Stimulated activated CD8-positive, alpha-beta memory T cell treated with anti-CD3 and anti-CD28 coated beads, Interleukin-12 subunit alpha, Interleukin-12 subunit beta, amount 100 ng/mL, for 24 hours (primary cell): ENCODE results near the gene SDHAF4.
"Not testable (repeated sequence)": the region's sequence is repeated elsewhere in the genome, so short reads cannot be mapped to it uniquely, and the experiment has no call there.

Source experiments
- DNase-seq: peaks from one replicate; pipeline ENCODE4 v3.0.0-alpha.2; 2020; ENCODE audit errors: extremely low read depth

The SDHAF4 gene

DNA sequence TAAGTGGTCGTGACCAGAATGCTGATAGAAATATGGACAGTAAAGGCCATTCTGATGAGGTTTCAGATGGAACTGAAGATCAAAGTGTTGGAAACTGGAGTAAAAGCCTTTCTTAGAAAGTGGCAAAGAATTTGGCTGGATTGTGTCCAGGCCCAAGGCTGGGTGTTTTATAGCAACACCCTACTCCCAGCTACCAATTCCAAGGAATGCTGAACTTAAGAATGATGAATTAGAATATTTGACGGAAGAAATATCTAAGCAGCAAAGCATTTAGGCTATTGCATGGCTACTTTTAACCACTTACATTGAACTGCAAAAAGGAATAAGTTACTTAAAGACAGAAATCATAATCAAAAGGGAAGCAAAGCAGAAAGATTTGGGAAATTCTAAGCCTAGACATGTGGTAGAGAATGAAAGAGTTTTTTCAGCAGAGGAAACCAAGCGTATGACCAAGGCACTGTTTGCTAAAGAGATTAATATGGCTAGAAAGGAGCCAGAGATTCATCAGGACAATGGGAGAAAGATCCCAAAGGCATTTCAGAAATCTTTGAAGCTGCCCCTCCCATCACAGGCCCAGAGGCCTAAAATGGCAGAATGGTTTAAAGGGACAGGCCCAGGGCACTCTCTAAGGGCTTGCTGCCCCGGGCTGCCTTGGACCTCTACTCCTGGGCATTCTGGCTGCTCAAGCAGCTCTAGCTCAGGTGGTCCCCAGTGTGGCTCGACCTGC lies 25.8 kb downstream of the SDHAF4 start:
- no peak for DNase-seq

GRCh38 chr6:70593118-70593486 lies 26.4 kb downstream of the SDHAF4 start:
- DNase-seq = no peak

GRCh38 chr6:70599187-70599586 lies 32.5 kb downstream of the SDHAF4 start:
- no peak for DNase-seq

- no peak for DNase-seq
Measured at GRCh38 chr6:70601014-70601413, 34.3 kb downstream of the SDHAF4 start.

GRCh38 chr6:70604254-70604653 lies 37.5 kb downstream of the SDHAF4 start:
- DNase-seq = no peak

DNA sequence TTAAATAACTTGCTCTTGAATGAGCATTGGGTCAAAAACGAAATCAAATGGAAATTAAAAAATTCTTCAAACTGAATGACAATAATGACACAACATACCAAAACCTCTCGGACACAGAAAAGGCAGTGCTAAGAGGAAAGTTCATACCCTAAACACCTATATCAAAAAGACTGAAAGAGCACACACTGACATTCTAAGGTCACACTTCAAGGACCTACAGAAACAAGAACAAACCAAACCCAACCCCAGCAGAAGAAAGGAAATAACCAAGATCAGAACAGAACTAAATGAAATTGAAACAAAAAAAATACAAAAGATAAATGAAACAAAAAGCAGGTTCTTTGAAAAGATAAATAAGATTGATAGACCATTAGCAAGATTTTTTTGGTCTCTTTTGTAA lies 40.6 kb downstream of the SDHAF4 start:
- not testable (repeated sequence) for DNase-seq

DNA sequence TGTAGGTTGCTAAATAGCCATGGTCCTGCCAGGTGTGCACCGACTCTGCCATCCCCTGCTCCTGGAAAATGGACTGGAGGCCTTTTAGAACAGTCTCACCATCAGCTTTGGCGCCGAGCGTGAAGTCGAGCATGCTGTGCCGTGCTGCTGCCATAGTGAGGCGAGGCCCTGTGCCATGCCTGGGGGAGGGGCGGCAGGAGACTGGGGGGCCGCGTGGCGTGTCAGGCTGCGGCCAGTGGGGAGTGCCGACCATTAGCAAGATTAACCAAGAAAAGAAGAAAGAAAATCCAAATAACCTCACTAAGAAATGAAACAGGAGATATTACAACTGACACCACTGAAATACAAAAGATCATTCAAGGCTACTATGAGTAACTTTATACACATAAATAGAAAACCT lies 42.5 kb downstream of the SDHAF4 start:
- DNase-seq = not testable (repeated sequence)

DNA sequence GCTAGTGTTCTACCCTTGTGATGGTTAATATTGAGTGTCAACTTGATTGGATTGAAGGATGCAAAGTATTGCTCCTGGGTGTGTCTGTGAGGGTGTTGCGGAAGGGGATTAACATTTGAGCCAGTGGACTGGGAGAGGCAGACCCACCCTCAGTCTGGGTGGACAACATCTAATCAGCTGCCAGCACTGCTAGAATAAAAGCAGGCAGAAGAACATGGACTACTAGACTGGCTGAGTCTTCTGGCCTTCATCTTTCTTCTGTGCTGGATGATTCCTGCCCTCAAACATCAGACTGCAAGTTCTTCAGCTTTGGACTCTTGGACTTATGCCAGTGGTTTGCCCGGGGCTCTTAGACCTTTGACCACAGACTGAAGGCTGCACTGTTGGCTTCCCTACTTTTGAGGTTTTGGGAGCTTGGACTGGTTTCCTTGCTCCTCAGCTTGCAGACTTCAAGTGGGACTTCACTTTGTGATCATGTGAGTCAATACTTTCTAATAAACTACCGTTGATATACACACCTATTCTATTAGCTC lies 50.1 kb downstream of the SDHAF4 start:
- no peak for DNase-seq

DNA sequence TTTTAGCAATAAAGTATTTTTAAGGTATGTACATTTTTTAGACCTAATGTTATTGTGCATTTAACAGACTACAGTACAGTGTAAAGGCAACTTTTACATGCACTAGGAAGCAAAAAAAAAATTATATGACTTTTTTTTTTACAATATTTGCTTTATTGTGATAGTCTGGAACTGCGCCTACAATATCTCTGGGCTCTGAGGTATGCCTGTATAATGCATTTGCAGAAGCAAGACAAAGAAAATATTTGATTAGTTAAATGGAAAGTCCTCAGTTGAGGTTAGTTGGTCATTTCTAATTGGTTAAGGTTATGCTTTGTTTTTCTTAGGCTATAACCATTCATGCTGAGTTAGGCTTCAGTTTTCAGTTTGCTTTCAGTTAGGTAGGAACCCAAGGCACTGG lies 54.0 kb downstream of the SDHAF4 start:
- DNase-seq = no peak

DNA sequence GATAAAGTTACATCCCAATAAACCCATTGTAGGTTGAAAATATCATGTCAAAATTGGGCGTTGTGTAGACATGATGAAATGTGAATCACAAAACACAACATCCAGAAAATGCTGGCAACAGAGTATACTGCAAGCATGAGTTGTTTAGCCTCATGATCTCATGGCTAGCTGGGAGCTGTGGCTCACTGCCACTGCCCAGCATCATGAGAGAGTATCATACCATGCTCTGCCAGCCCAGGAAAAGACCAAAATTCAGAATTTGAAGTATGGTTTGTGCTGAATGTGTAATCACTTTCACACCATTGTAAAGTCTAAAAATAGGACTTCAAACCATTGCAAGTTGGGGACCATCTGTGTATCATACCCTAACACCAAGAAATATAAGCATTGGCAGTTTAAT lies 55.7 kb downstream of the SDHAF4 start:
- DNase-seq = no peak

DNA sequence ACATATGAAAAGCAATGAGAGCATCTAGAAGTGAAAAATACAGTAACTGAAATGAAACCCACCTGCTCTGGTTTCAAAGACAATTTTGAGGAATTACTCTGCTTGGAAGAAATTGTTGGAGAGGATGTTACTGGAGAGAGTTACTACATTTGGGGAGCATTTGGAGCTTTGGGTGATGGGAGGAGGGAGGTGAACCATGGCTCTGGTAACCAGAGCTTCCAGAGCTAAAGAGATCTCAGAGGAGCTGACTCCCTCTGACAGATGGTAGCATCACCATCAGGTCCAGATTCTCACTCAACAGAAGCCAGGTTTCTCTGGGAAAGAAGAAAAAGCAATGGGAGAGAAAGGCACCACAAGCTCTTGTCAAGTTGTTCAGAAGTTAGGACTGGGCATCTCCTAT lies 58.7 kb downstream of the SDHAF4 start:
- no peak for DNase-seq

DNA sequence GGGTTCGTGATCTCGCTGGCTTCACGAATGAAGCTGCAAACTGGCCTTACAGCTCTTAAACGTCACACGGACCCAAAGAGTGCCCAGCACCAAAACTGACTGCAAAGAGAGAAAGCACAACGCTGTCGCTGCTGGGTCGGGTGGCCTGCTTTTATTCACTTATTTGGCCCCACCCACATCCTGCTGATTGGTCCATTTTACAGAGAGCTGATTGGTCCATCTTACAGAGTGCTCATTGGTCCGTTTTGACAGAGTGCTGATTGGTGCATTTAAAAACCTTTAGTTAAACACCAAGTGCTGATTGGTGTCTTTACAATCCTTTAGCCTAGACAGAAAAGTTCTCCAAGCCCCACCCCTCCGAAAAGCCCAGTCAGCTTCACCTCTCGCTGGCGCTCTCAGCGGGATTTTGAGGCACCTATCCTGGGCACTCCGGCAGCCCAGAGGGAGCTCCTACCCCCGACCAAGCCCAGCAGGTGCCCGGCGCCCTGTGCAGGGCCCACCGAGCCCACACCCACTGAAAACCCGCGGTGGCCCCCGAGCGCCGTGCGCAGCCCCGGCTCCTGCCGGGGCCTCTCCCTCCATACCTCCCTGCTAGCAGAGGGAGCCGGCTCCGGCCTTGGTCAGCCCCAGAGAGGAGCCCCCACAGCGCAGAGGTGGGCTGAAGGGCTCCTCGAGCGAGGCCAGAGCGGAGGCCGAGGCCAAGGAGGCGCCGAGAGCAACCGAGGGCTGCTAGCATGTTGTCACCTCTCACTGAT lies 60.9 kb downstream of the SDHAF4 start:
- no peak for DNase-seq

DNA sequence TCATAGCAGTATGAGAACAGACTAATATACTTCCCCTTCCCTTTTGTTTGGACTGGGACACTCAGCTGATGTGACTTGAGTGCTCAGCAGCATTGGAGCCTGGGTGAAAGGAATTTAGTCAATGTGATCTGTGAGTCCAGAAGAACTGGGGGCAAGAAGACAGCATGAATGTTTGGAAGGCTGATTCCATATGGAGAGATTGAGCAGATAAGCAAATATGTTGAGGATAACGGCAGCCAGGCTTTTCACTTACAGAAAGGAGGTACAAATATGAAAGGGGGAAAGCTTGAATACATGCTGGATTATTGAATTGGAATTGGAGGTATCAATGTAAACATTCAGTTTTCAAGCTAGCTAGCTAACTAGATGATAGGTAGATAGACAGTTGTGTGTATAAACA lies 63.2 kb downstream of the SDHAF4 start:
- DNase-seq = no peak

- no peak for DNase-seq
Measured at GRCh38 chr6:70633870-70634269, 67.1 kb downstream of the SDHAF4 start.

- no peak for DNase-seq
Measured at GRCh38 chr6:70636596-70636995, 69.9 kb downstream of the SDHAF4 start.

DNA sequence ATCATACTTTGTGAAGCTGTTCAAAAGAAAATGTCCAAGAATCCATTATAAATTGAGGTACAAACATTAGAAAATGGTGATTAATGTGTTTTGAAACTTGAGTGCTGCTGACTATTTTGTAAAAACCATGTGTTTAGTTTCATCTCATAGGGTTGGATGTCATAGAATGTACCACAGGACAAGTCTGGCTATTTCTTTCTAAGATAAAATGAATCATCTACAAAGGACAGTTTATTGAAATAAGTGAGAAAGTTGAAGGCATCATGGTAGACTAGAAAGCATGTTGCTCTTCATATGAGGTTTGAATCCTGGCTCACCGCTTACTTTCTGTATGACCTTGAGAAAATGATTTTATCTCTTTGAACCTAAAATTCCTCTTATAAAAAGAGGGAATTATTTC lies 71.7 kb downstream of the SDHAF4 start:
- DNase-seq = no peak
